ENCODE results near the gene MDM2. TPM values are rescaled to one million over a fixed set of nuclear protein-coding genes. Genes with fewer than 3 reads are reported as not detected.

MDM2 gene
- total RNA-seq, 2 donors from 2014 or later, result 102 to 137 TPM

- Histone ChIP-seq H3K4me3 (ENCODE audit: low read length) (no peak overlapping the region), H3K27me3 (ENCODE audit: control insufficient read depth, insufficient read depth, low read length, poor library complexity, severe bottlenecking) (no peaks in the 10 kb centered on the region), H3K9me3 (ENCODE audit: control insufficient read depth, low read length) (no peaks in the 10 kb centered on the region), H3K27ac (ENCODE audit: low read depth, low read length) (no peak overlapping the region), H3K36me3 (ENCODE audit: control insufficient read depth, insufficient read depth, low read length) (peaks cover 31% of the 10 kb centered on the region), H3K9ac (ENCODE audit: extremely low read depth, low read length, poor library complexity, severe bottlenecking) (no peak overlapping the region), H3K4me1 (ENCODE audit: control insufficient read depth, insufficient read depth, low read length) (no peaks in the 10 kb centered on the region)
- Mint-ChIP-seq H3K4me3 (no peak overlapping the region), H3K9me3 (no peaks in the 10 kb centered on the region), H3K36me3 (ENCODE audit: low read depth) (peaks cover 48% of the 10 kb centered on the region), H3K27ac (no peak overlapping the region), H3K27me3 (ENCODE audit: insufficient read depth) (no peaks in the 10 kb centered on the region), H3K4me1 (peaks cover 6% of the 10 kb centered on the region)
- WGBS, 2 experiments (ENCODE audit: insufficient coverage in 1 of 2, insufficient read length in 1 of 2), result 97 to 100% methylated on average over 1 of the region's 1 CpG
- TF ChIP-seq, protein P1, sequence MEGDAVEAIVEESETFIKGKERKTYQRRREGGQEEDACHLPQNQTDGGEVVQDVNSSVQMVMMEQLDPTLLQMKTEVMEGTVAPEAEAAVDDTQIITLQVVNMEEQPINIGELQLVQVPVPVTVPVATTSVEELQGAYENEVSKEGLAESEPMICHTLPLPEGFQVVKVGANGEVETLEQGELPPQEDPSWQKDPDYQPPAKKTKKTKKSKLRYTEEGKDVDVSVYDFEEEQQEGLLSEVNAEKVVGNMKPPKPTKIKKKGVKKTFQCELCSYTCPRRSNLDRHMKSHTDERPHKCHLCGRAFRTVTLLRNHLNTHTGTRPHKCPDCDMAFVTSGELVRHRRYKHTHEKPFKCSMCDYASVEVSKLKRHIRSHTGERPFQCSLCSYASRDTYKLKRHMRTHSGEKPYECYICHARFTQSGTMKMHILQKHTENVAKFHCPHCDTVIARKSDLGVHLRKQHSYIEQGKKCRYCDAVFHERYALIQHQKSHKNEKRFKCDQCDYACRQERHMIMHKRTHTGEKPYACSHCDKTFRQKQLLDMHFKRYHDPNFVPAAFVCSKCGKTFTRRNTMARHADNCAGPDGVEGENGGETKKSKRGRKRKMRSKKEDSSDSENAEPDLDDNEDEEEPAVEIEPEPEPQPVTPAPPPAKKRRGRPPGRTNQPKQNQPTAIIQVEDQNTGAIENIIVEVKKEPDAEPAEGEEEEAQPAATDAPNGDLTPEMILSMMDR (conservative IDR thresholded peaks at IDR 0.05), result no peak
- no peak for DNase-seq
Measured at GRCh38 chr12:68765696-68766095, 42.3 kb upstream of the MDM2 start.

- Histone ChIP-seq H3K9ac (ENCODE audit: extremely low read depth, low read length, poor library complexity, severe bottlenecking) (no peak overlapping the region), H3K4me3 (ENCODE audit: low read length) (no peak overlapping the region), H3K27ac (ENCODE audit: low read depth, low read length) (no peak overlapping the region), H3K9me3 (ENCODE audit: control insufficient read depth, low read length) (no peaks in the 10 kb centered on the region), H3K4me1 (ENCODE audit: control insufficient read depth, insufficient read depth, low read length) (no peaks in the 10 kb centered on the region), H3K27me3 (ENCODE audit: control insufficient read depth, insufficient read depth, low read length, poor library complexity, severe bottlenecking) (no peaks in the 10 kb centered on the region), H3K36me3 (ENCODE audit: control insufficient read depth, insufficient read depth, low read length) (peaks cover 22% of the 10 kb centered on the region)
- Mint-ChIP-seq H3K27ac (no peak overlapping the region), H3K9me3 (no peaks in the 10 kb centered on the region), H3K36me3 (ENCODE audit: low read depth) (peaks cover 41% of the 10 kb centered on the region), H3K4me1 (peaks cover 5% of the 10 kb centered on the region), H3K27me3 (ENCODE audit: insufficient read depth) (no peaks in the 10 kb centered on the region), H3K4me3 (no peak overlapping the region)
- 95 to 100% methylated on average over 2 of the region's 2 CpGs for WGBS, 2 experiments (ENCODE audit: insufficient coverage in 1 of 2, insufficient read length in 1 of 2)
- no peak for DNase-seq
- TF ChIP-seq, protein P1 (conservative IDR thresholded peaks at IDR 0.05), result no peak
Measured at GRCh38 chr12:68766646-68767045, 41.3 kb upstream of the MDM2 start.

GRCh38 chr12:68767191-68767590, 40.8 kb upstream of the MDM2 start:
- 89 to 95% methylated on average over 3 to 4 of the region's 7 CpGs for WGBS, 2 experiments (ENCODE audit: insufficient coverage in 1 of 2, insufficient read length in 1 of 2)
- DNase-seq, result no peak

More at GRCh38 chr12:68767191-68767590, 40.8 kb upstream of the MDM2 start:
- H3K36me3 Mint-ChIP-seq (ENCODE audit: low read depth), result peaks cover 36% of the 10 kb centered on the region
- no peak overlapping the region for H3K27ac Mint-ChIP-seq
- H3K27me3 ChIP-seq (ENCODE audit: control insufficient read depth, insufficient read depth, low read length, poor library complexity, severe bottlenecking), result no peaks in the 10 kb centered on the region
- no peaks in the 10 kb centered on the region for H3K4me1 Mint-ChIP-seq
- no peaks in the 10 kb centered on the region for H3K9me3 ChIP-seq (ENCODE audit: control insufficient read depth, low read length)
- no peak overlapping the region for H3K4me3 Mint-ChIP-seq
- peaks cover 19% of the 10 kb centered on the region for H3K36me3 ChIP-seq (ENCODE audit: control insufficient read depth, insufficient read depth, low read length)
- no peak overlapping the region for H3K27ac ChIP-seq (ENCODE audit: low read depth, low read length)
- no peaks in the 10 kb centered on the region for H3K27me3 Mint-ChIP-seq (ENCODE audit: insufficient read depth)
- H3K9ac ChIP-seq (ENCODE audit: extremely low read depth, low read length, poor library complexity, severe bottlenecking), result no peak overlapping the region
- TF ChIP-seq, protein P1 (conservative IDR thresholded peaks at IDR 0.05), result no peak
- H3K9me3 Mint-ChIP-seq, result no peaks in the 10 kb centered on the region
- H3K4me3 ChIP-seq (ENCODE audit: low read length), result no peak overlapping the region
- H3K4me1 ChIP-seq (ENCODE audit: control insufficient read depth, insufficient read depth, low read length), result no peaks in the 10 kb centered on the region

Measured in endodermal cell (in vitro differentiated cells).